HepG2 (cell line): Measurements from ENCODE around the gene SPIRE1. TPM values are rescaled to one million over a fixed set of nuclear protein-coding genes. Genes with fewer than 3 reads are reported as not detected.
A peak's percentile ranks its signal among the peaks of the same experiment; 100 is the strongest.

ENCODE experiments used
- FOXO4 ChIP-seq: sonication (generic); formaldehyde crosslinking; conservative IDR thresholded peaks from 2 replicates; pipeline ENCODE4 v1.8.1; 2023; ENCODE audit warnings: missing genetic modification reagents
- JUND ChIP-seq: sonication (generic); formaldehyde crosslinking; IDR thresholded peaks from 2 replicates; pipeline ENCODE4 v1.8.0; 2022; ENCODE audit warnings: mild to moderate bottlenecking, missing genetic modification reagents
- KAT8 ChIP-seq: IDR thresholded peaks from 2 replicates; pipeline ENCODE4 v1.6.1; 2016; ENCODE audit warnings: missing genetic modification reagents, missing compliant biosample characterization
- KMT2B ChIP-seq: IDR thresholded peaks from 2 replicates; pipeline ENCODE4 v1.6.1; 2016; ENCODE audit warnings: missing genetic modification reagents, missing compliant biosample characterization
- NFYB ChIP-seq: sonication (generic); formaldehyde crosslinking; IDR thresholded peaks from 2 replicates; pipeline ENCODE4 v1.4.0; 2020; ENCODE audit warnings: missing genetic modification reagents
- ZBTB3 ChIP-seq: sonication (generic); formaldehyde crosslinking; IDR thresholded peaks from 2 replicates; pipeline ENCODE4 v1.4.0; 2020; ENCODE audit warnings: low read depth, mild to moderate bottlenecking, moderate library complexity, missing genetic modification reagents, borderline replicate concordance
- ZBTB33 ChIP-seq: sonication (generic); formaldehyde crosslinking; IDR thresholded peaks from 2 replicates; pipeline ENCODE4 v1.4.0; 2020; ENCODE audit warnings: missing genetic modification reagents
- ZBTB7B ChIP-seq: sonication (generic); formaldehyde crosslinking; IDR thresholded peaks from 2 replicates; pipeline ENCODE4 v1.4.0; 2020; ENCODE audit warnings: missing genetic modification reagents
- ZMAT5 ChIP-seq: sonication (generic); formaldehyde crosslinking; IDR thresholded peaks from 2 replicates; pipeline ENCODE4 v1.5.0; 2020; ENCODE audit warnings: mild to moderate bottlenecking, low read depth, missing genetic modification reagents, borderline replicate concordance
- ZNF207 ChIP-seq: fragments of 450-650 bp; IDR thresholded peaks from 2 replicates; pipeline ENCODE4 v1.6.1; 2016; ENCODE audit warnings: antibody characterized with exemption, borderline replicate concordance
- ZNF318 ChIP-seq: sonication (generic); formaldehyde crosslinking; IDR thresholded peaks from 2 replicates; pipeline ENCODE4 v1.4.0; 2020; ENCODE audit warnings: mild to moderate bottlenecking, missing genetic modification reagents
- ZNF512B ChIP-seq: sonication (generic); formaldehyde crosslinking; IDR thresholded peaks from 2 replicates; pipeline ENCODE4 v1.5.1; 2020; ENCODE audit warnings: missing genetic modification reagents, mild to moderate bottlenecking, borderline replicate concordance
- ZNF83 ChIP-seq: sonication (generic); formaldehyde crosslinking; IDR thresholded peaks from 2 replicates; pipeline ENCODE4 v1.4.0; 2020; ENCODE audit warnings: missing genetic modification reagents, mild to moderate bottlenecking, borderline replicate concordance
- polyA plus RNA-seq, 8 experiments: library from polyadenylated mRNA; depleted of rRNA in 3 of 8; stranded (reverse) in 7 of 8; unstranded in 1 of 8; fragments of >200 nt; fragmentation: Illumina TruSeq in 4 of 8; extraction: Trizol in 4 of 8; gene quantifications; 2 replicates each; pipeline versions ENCODE4 v1.2.1 to v1.2.3, GENCODE V29; 2011 to 2016; ENCODE audit warnings: low read depth in 4 of 8, missing spikeins in 1 of 8, mixed read lengths in 1 of 8; ENCODE audit not compliant: insufficient read depth in 1 of 8
- total RNA-seq, 5 experiments: library from RNA; depleted of rRNA; stranded (reverse); fragments of >200 nt; fragmentation: Illumina TruSeq; extraction: Trizol; gene quantifications; 2 replicates each; pipeline ENCODE4 v1.2.3, GENCODE V29; 2016; ENCODE audit warnings: low read depth in 1 of 5

The SPIRE1 gene
- total and polyA plus RNA-seq, 2 of the 13 experiments (the other 11 are each of a cell fraction or from before 2014, with no cell fraction given), result 9.9 to 21.3 TPM

GRCh38 chr18:12420821-12421421, 237.0 kb downstream of the SPIRE1 start (continued):
- TF ChIP-seq ZNF318 (CRISPR knock-in tag) (no peak), NFYB (CRISPR knock-in tag) (no peak), ZNF207 (no peak), ZBTB33 (CRISPR knock-in tag) (0 out of 2 replicates have a peak, but pooled peaks have one; percentile 25), ZBTB7B (peak; percentile 64; the same call in 1 of the 2 replicates), JUND (CRISPR knock-in tag) (no peak), FOXO4 (CRISPR knock-in tag) (no peak), KAT8 (CRISPR knock-in tag) (peak; percentile 69), ZNF512B (CRISPR knock-in tag) (no peak), KMT2B (peak; percentile 62; the same call in 1 of the 2 replicates), ZNF83 (no peak; the same call in 1 of the 2 replicates), ZMAT5 (CRISPR knock-in tag) (no peak), ZBTB3 (no peak)
